ENCODE data around the gene DST. TPM values are rescaled to one million over a fixed set of nuclear protein-coding genes. Genes with fewer than 3 reads are reported as not detected.

Gene DST
- total and polyA plus RNA-seq, 11 donors, result 107 to 607 (median 366) TPM

GRCh38 chr6:56628105-56628504 is 14.6 kb downstream of the DST start:
- 92 to 95% (median 93%) methylated on average over 5 of the region's 5 CpGs for WGBS, 4 donors
- no peak for TF ChIP-seq CTCF (IDR thresholded peaks at IDR 0.05)
- Histone ChIP-seq H3K27me3 (no peaks in the 10 kb centered on the region), H3K27ac (no peak overlapping the region), H3K4me3 (no peak overlapping the region), H3K9me3 (no peaks in the 10 kb centered on the region), H3K4me1 (no peaks in the 10 kb centered on the region), H3K36me3 (peaks cover 0 to 100% (median 95%) of the 10 kb centered on the region in 9 donors)
- DNase-seq, result no peak
- intact Hi-C loops (cut with DNase I), result no loop called here
- ATAC-seq, result no peak

DNA sequence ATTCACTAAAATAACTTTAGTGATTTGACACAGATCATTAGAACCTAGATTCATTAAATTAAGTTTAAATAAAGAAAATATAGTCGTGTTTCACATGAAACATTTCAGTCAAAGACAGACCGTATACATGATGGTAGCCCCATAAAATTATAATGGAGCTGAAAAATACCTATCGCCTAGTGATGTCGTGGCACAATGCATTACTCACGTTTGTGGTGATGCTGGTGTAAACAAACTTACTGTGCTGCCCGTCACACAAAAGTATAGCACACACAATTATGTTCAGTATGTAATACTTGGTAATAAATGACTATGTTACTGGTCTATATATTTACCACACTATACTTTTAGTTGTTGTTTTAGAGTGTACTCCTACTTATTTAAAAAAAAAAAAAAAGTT is 17.3 kb downstream of the DST start:
- Histone ChIP-seq H3K9me3 (no peaks in the 10 kb centered on the region), H3K4me1 (peaks cover 0 to 7% (median 0%) of the 10 kb centered on the region in 12 donors), H3K27me3 (no peaks in the 10 kb centered on the region), H3K27ac (no peak overlapping the region), H3K36me3 (peaks cover 0 to 100% (median 80%) of the 10 kb centered on the region in 9 donors), H3K4me3 (no peak overlapping the region)
- 88 to 96% (median 92%) methylated on average over 6 of the region's 6 CpGs for WGBS, 4 donors
- intact Hi-C loops (cut with DNase I), result no loop called here
- no peak for TF ChIP-seq POLR2A (IDR thresholded peaks at IDR 0.05)
- TF ChIP-seq CTCF (IDR thresholded peaks at IDR 0.05), result no peak
- no peak for ATAC-seq
- no peak for DNase-seq

- H3K36me3 ChIP-seq, result peaks cover 0 to 100% (median 78%) of the 10 kb centered on the region in 9 donors
- no peaks in the 10 kb centered on the region for H3K9me3 ChIP-seq
- TF ChIP-seq POLR2A (IDR thresholded peaks at IDR 0.05) (no peak), CTCF (IDR thresholded peaks at IDR 0.05) (no peak)
- H3K4me1 ChIP-seq, result peaks cover 0 to 10% (median 0%) of the 10 kb centered on the region in 12 donors
- intact Hi-C loops (cut with DNase I), result no loop called here
- no peak for DNase-seq
- no peak overlapping the region for H3K4me3 ChIP-seq
- no peaks in the 10 kb centered on the region for H3K27me3 ChIP-seq
- no peak for ATAC-seq
- H3K27ac ChIP-seq, result no peak overlapping the region
- 87 to 99% (median 95%) methylated on average over 1 of the region's 1 CpG for WGBS, 4 donors
These were observed 18.0 kb downstream of the DST start for GRCh38 chr6:56624728-56625069.

DNA sequence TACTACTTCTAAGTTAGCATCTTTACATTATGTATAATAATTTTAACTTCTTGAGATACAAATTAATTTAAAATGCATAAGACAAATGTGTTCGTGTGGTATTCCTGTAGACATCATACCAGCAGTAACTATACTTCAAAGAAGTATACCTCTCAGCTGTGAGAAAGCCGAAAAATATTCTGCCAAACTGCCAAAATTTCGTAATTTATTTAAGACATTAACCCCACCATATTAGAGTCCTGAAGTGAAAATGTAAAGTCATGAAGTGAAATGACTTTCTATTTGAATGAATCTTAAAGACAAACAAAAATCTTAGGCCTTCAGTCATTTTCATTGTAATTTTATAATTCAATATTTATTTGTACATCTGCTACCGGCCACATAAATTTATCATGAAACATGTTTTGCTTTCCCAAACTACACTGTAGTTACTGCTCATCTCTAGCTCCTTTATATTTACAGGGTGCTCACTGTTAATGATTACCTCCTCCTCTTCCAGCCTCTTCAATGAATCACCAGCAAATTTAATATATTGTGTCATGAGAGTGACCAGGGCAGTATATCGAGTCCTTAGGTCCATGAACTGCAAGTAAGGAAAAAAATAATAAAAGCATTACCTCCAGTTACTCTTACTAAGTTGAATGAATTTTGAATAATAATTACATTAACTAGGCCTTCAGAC is 18.5 kb downstream of the DST start:
- H3K4me3 ChIP-seq, result no peak overlapping the region
- H3K4me1 ChIP-seq, result peaks cover 0 to 10% (median 0%) of the 10 kb centered on the region in 12 donors
- no peaks in the 10 kb centered on the region for H3K27me3 ChIP-seq
- DNase-seq, result no peak
- H3K9me3 ChIP-seq, result no peaks in the 10 kb centered on the region
- WGBS, 4 donors, result 90 to 93% (median 91%) methylated on average over 5 of the region's 5 CpGs
- H3K27ac ChIP-seq, result no peak overlapping the region
- intact Hi-C loops (cut with DNase I), result no loop called here
- ATAC-seq, result no peak
- no peak for TF ChIP-seq POLR2A (IDR thresholded peaks at IDR 0.05)
- no peak for TF ChIP-seq CTCF (IDR thresholded peaks at IDR 0.05)
- peaks cover 0 to 100% (median 76%) of the 10 kb centered on the region in 9 donors for H3K36me3 ChIP-seq

Data from heart left ventricle (tissue), 16 donors.